Activated CD8-positive, alpha-beta T cell treated with anti-CD3 and anti-CD28 coated beads for 36 hours (primary cell): ENCODE results near the gene UBE2J2. TPM values are rescaled to one million over a fixed set of nuclear protein-coding genes. Genes with fewer than 3 reads are reported as not detected.

ENCODE experiments used
- ATAC-seq: fragments of 200-7000 bp; cut with Tn5 transposase; one replicate; pipeline ENCODE4 v1.10.0; 2021; ENCODE audit warnings: mild to moderate bottlenecking, moderate library complexity
- CTCF ChIA-PET: fragments of 350-600 bp; sonication (Branson Sonifier 250); formaldehyde crosslinking; loops from one replicate; lab custom pipeline; 2021; ENCODE audit warnings: antibody characterized with exemption; lab: Charles Lee
- POLR2A ChIA-PET: fragments of 350-600 bp; sonication (Branson Sonifier 250); formaldehyde crosslinking; loops from one replicate; lab custom pipeline; 2021; ENCODE audit warnings: antibody characterized with exemption; lab: Charles Lee
- DNase-seq: peaks from one replicate; pipeline ENCODE4 v3.0.0-alpha.2; 2020
- H3K27ac Mint-ChIP-seq: one replicate; pipeline ENCODE4 v1.8.0; 2021; ENCODE audit warnings: mild to moderate bottlenecking, mixed read lengths
- H3K27me3 Mint-ChIP-seq: one replicate; pipeline ENCODE4 v1.8.0; 2021; ENCODE audit warnings: mixed read lengths
- H3K36me3 Mint-ChIP-seq: one replicate; pipeline ENCODE4 v1.8.0; 2021; ENCODE audit warnings: low read depth, mixed read lengths
- H3K4me1 Mint-ChIP-seq: one replicate; pipeline ENCODE4 v1.8.0; 2021; ENCODE audit warnings: low read depth, mixed read lengths
- H3K4me3 Mint-ChIP-seq: one replicate; pipeline ENCODE4 v1.8.0; 2021; ENCODE audit warnings: mild to moderate bottlenecking, moderate library complexity, mixed read lengths
- H3K9me3 Mint-ChIP-seq: one replicate; pipeline ENCODE4 v1.8.0; 2021; ENCODE audit warnings: mixed read lengths
- CTCF ChIP-seq: fragments of 200-600 bp; IDR thresholded peaks from one replicate; pipeline ENCODE4 v1.8.0; 2022; ENCODE audit warnings: antibody characterized with exemption, mild to moderate bottlenecking
- intact Hi-C: fragments of 100-400 bp; cut with micrococcal nuclease; formaldehyde crosslinking; loops from one replicate; pipeline ENCODE4 v1.10.0; 2022
- total RNA-seq, 2 experiments: library from RNA; stranded (reverse); gene quantifications; one replicate each; pipeline ENCODE4 v1.2.3, GENCODE V29; 2021

UBE2J2 gene
- total RNA-seq, 2 experiments from 2014 or later: 52.3 to 59.2 TPM

- ATAC-seq: no peak
- DNase-seq: no peak
- H3K4me1 Mint-ChIP-seq: peaks cover 25% of the 10 kb centered on the region
- ChIA-PET CTCF (no interaction called here), POLR2A (no interaction called here)
- no peaks in the 10 kb centered on the region for H3K27me3 Mint-ChIP-seq
- peak overlapping the region; percentile 39 for H3K27ac Mint-ChIP-seq
- intact Hi-C loops: no loop called here
- H3K4me3 Mint-ChIP-seq: peak overlapping the region; percentile 80
- no peaks in the 10 kb centered on the region for H3K9me3 Mint-ChIP-seq
- no peak for TF ChIP-seq CTCF
- peaks cover 4% of the 10 kb centered on the region for H3K36me3 Mint-ChIP-seq
Measured at GRCh38 chr1:1307261-1307922, 33.7 kb upstream of the UBE2J2 start.

GRCh38 chr1:1306661-1307260, 33.1 kb upstream of the UBE2J2 start:
- Mint-ChIP-seq H3K27ac (peak overlapping the region; percentile 39), H3K9me3 (no peaks in the 10 kb centered on the region), H3K4me1 (peaks cover 25% of the 10 kb centered on the region), H3K4me3 (peak overlapping the region; percentile 80), H3K36me3 (peaks cover 4% of the 10 kb centered on the region), H3K27me3 (no peaks in the 10 kb centered on the region)
- intact Hi-C loops: no loop called here
- ChIA-PET POLR2A (no interaction called here), CTCF (no interaction called here)
- DNase-seq: peak; percentile 20
- no peak for ATAC-seq
- TF ChIP-seq CTCF: no peak

DNA sequence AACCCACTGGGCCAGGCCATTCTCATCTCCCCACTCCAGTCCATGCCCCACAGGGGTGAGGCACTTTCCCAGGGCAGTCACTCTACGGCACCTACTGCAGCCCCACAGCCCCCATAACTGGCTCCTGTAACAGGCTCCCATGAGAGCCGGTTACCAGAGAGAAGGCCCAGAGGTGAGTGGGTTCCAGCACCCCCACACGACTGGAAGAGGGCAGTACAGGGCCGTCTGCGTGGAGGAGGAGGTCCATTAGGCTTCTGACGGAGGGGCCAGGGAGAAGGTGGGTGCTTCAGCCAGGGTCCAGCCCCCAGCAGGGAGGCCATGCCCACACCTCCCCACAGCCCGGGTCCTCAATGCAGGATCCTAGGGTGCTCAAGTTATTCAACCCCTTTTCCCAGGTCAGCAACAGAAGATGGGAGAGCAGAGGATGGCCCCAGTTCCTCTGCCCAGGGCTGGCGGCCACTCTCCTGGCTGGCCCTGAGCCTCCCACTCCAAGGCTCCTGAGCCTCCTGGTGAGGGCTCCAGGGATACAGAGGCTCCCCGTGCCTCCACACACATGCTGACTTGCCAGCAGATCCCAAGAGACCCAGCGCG, 32.5 kb upstream of the UBE2J2 start:
- intact Hi-C loops: no loop called here
- Mint-ChIP-seq H3K27me3 (no peaks in the 10 kb centered on the region), H3K9me3 (no peaks in the 10 kb centered on the region), H3K4me1 (peaks cover 25% of the 10 kb centered on the region), H3K27ac (peak overlapping the region; percentile 81), H3K36me3 (peaks cover 4% of the 10 kb centered on the region), H3K4me3 (peak overlapping the region; percentile 80)
- DNase-seq (peak; percentile 57), ATAC-seq (no peak)
- no peak for TF ChIP-seq CTCF
- CTCF ChIA-PET: interaction anchor here (1.6 kb wide), 1 partner anchor 184 kb away, joined by 7 read pairs; no protein-coding TSS in a partner anchor
- POLR2A ChIA-PET: no interaction called here

DNA sequence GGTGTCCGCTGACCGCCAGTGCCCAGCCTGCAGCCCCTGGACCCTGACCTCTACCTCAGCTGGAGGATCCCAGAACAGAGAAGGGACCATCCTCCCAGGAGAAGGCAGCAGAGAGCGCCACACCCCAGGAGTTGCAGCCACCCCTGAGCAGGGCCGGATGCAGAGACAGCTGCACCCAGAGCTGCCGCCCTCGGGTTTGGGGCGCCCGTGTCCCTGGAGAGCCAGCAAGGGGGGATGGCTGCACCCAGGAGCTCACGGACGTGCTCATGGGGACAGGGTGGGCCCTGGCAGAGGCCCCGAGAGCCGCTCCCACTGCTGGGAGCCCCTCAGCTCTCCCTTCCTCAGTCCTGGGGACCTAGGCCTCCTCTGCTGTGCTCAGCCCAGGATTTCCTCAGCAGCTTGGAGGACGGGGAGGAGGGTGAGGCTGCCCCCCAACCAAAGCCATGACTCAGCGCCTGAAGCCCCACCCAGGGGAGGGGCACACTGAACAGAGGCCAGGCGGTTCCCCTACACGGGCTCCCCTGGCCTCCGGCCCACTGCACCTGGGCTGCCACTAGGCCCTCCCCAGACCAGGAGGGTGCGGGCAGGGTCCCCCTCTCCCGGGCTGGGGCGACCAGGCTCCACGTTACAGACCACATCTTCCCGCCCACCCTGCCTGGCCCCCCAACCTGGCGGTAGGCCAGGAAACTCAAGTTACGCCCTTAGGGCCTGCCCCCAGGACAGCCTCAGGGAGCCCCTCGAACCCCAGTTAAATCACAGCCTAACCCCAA, 31.8 kb upstream of the UBE2J2 start:
- CTCF ChIA-PET: interaction anchor here (1.0 to 2.7 kb wide), 5 partner anchors 14 to 183 kb away, joined by 3 to 15 read pairs (median 4); no protein-coding TSS in a partner anchor
- intact Hi-C loops: no loop called here
- Mint-ChIP-seq H3K4me1 (peaks cover 25% of the 10 kb centered on the region), H3K4me3 (peak overlapping the region; percentile 80), H3K9me3 (no peaks in the 10 kb centered on the region), H3K27ac (peak overlapping the region; percentile 81), H3K36me3 (peaks cover 4% of the 10 kb centered on the region), H3K27me3 (no peaks in the 10 kb centered on the region)
- peak; percentile 62 for ATAC-seq
- DNase-seq: peak; percentile 90
- TF ChIP-seq CTCF: no peak
- POLR2A ChIA-PET: interaction anchor here (0.6 kb wide), 1 partner anchor 96 kb away, joined by 3 read pairs; no protein-coding TSS in a partner anchor
